Neuronal stem cell (in vitro differentiated cells): Measurements from ENCODE around the gene KIF21B.

ENCODE experiments used
- DNase-seq: peaks from one replicate; pipeline ENCODE4 v3.0.0-alpha.2; 2013; ENCODE audit warnings: low spot score
- H2AFZ ChIP-seq: one replicate; pipeline ENCODE4 v1.6.1; 2013; ENCODE audit warnings: mild to moderate bottlenecking, low read length, inconsistent platforms
- H2AK5ac ChIP-seq: 2 replicates; pipeline ENCODE4 v1.6.1; 2013; ENCODE audit warnings: low read depth, mild to moderate bottlenecking, inconsistent platforms, low read length, moderate library complexity, mixed read lengths
- H2BK120ac ChIP-seq: 2 replicates; pipeline ENCODE4 v1.6.1; 2013; ENCODE audit warnings: low read depth, mild to moderate bottlenecking, inconsistent platforms, low read length, moderate library complexity, mixed read lengths
- H2BK12ac ChIP-seq: one replicate; pipeline ENCODE4 v1.6.1; 2013; ENCODE audit warnings: low read length, inconsistent platforms
- H2BK15ac ChIP-seq: 2 replicates; pipeline ENCODE4 v1.6.1; 2013; ENCODE audit warnings: mild to moderate bottlenecking, low read length, inconsistent platforms, mixed read lengths
- H2BK5ac ChIP-seq: one replicate; pipeline ENCODE4 v1.6.1; 2013; ENCODE audit warnings: inconsistent platforms, mild to moderate bottlenecking, low read length, moderate library complexity
- H3K14ac ChIP-seq: one replicate; pipeline ENCODE4 v1.6.1; 2013; ENCODE audit warnings: low read length, inconsistent platforms
- H3K18ac ChIP-seq: 2 replicates; pipeline ENCODE4 v1.6.1; 2013; ENCODE audit warnings: low read length, inconsistent platforms
- H3K23ac ChIP-seq: 2 replicates; pipeline ENCODE4 v1.6.1; 2013; ENCODE audit warnings: low read depth, mild to moderate bottlenecking, mixed read lengths, low read length, inconsistent platforms; ENCODE audit not compliant: poor library complexity
- H3K27ac ChIP-seq: replicated peaks from 3 replicates; pipeline ENCODE4 v1.5.1; 2013; ENCODE audit warnings: low read length, inconsistent platforms
- H3K27me3 ChIP-seq, 3 experiments: 2 replicates each; pipeline ENCODE4 v1.6.1; 2013; ENCODE audit warnings: low read length in 3 of 3, mild to moderate bottlenecking in 2 of 3, inconsistent platforms in 1 of 3, low read depth in 1 of 3, mixed read lengths in 1 of 3, moderate library complexity in 1 of 3; ENCODE audit not compliant: control insufficient read depth in 3 of 3, insufficient read depth in 3 of 3
- H3K36me3 ChIP-seq, 2 donors: replicated peaks in 1 of 2; 2 replicates each; pipeline ENCODE4 v1.6.1; 2013; ENCODE audit warnings: low read length in 2 of 2; ENCODE audit not compliant: control insufficient read depth in 2 of 2, insufficient read depth in 2 of 2
- H3K4ac ChIP-seq: 2 replicates; pipeline ENCODE4 v1.6.1; 2013; ENCODE audit warnings: inconsistent platforms, mild to moderate bottlenecking, low read length, moderate library complexity
- H3K4me1 ChIP-seq, 2 donors: 1 replicate in 1 of 2; 2 replicates in 1 of 2; pipeline ENCODE4 v1.6.1; 2013; ENCODE audit warnings: low read length in 2 of 2, low read depth in 1 of 2; ENCODE audit not compliant: control insufficient read depth in 2 of 2, insufficient read depth in 1 of 2
- H3K4me2 ChIP-seq: one replicate; pipeline ENCODE4 v1.6.1; 2013; ENCODE audit warnings: mild to moderate bottlenecking, low read length, inconsistent platforms; ENCODE audit not compliant: insufficient read depth, poor library complexity, severe bottlenecking
- H3K4me3 ChIP-seq, 2 donors: 2 replicates each; pipeline ENCODE4 v1.5.1; 2013; ENCODE audit warnings: low read length in 2 of 2, mild to moderate bottlenecking in 2 of 2, inconsistent platforms in 1 of 2, moderate library complexity in 1 of 2
- H3K79me1 ChIP-seq: one replicate; pipeline ENCODE4 v1.6.1; 2013; ENCODE audit warnings: low read depth, mild to moderate bottlenecking, inconsistent platforms, low read length, moderate library complexity
- H3K9ac ChIP-seq: one replicate; pipeline ENCODE4 v1.6.1; 2013; ENCODE audit warnings: mild to moderate bottlenecking, low read depth, low read length, inconsistent platforms; ENCODE audit not compliant: poor library complexity
- H3K9me3 ChIP-seq, 2 donors: replicated peaks in 1 of 2; 2 replicates each; pipeline versions ENCODE3 to v1.6.1; 2013; ENCODE audit warnings: low read length in 2 of 2, mild to moderate bottlenecking in 2 of 2, inconsistent platforms in 1 of 2, low read depth in 1 of 2, mixed read lengths in 1 of 2, moderate library complexity in 1 of 2; ENCODE audit not compliant: control insufficient read depth in 2 of 2, insufficient read depth in 1 of 2
- H4K8ac ChIP-seq: one replicate; pipeline ENCODE4 v1.6.1; 2013; ENCODE audit warnings: low read depth, mild to moderate bottlenecking, inconsistent platforms, low read length, moderate library complexity
- H4K91ac ChIP-seq: one replicate; pipeline ENCODE4 v1.6.1; 2013; ENCODE audit warnings: low read length, low read depth, mild to moderate bottlenecking, inconsistent platforms; ENCODE audit not compliant: poor library complexity
- WGBS, 2 donors: extraction: QIAGEN DNeasy Blood & Tissue Kit; methylation state at CpG; one replicate each; pipeline ENCODE4 v1.1.7; 2013; ENCODE audit warnings: missing lambda C conversion rate in 2 of 2, mixed read lengths in 1 of 2; ENCODE audit not compliant: insufficient read length in 2 of 2, insufficient replicate concordance in 1 of 2; ENCODE audit errors: extremely low coverage in 2 of 2; 5-methylcytosine and 5-hydroxymethylcytosine counted together

The KIF21B gene

GRCh38 chr1:201063145-201063544, 39.6 kb upstream of the KIF21B start:
- no CpG with 5 or more reads among the region's 7 CpGs for WGBS, 2 donors
- DNase-seq = no peak
- Histone ChIP-seq H2BK15ac (no peak overlapping the region), H2BK12ac (no peak overlapping the region), H3K23ac (no peak overlapping the region), H3K4me1 (peaks cover 10 to 22% of the 10 kb centered on the region in 2 donors), H3K9me3 (no peaks in the 10 kb centered on the region), H4K91ac (no peak overlapping the region), H4K8ac (no peak overlapping the region), H3K27ac (no peak overlapping the region), H3K18ac (no peak overlapping the region), H2AK5ac (peak overlapping the region; percentile 4), H3K4me3 (no peak overlapping the region), H2BK5ac (no peak overlapping the region), H3K9ac (no peak overlapping the region), H3K36me3 (no peaks in the 10 kb centered on the region), H2AFZ (no peak overlapping the region), H3K27me3 (peaks cover 0 to 13% (median 0%) of the 10 kb centered on the region in 3 experiments), H3K4ac (no peak overlapping the region), H3K14ac (no peak overlapping the region), H2BK120ac (no peak overlapping the region), H3K4me2 (no peak overlapping the region), H3K79me1 (no peaks in the 10 kb centered on the region)

- H3K23ac ChIP-seq = no peak overlapping the region
- H3K79me1 ChIP-seq = no peaks in the 10 kb centered on the region
- no peak overlapping the region for H2BK120ac ChIP-seq
- no peak overlapping the region for H3K4ac ChIP-seq
- no peak overlapping the region for H3K4me2 ChIP-seq
- H3K9ac ChIP-seq = no peak overlapping the region
- no peak overlapping the region for H3K27ac ChIP-seq
- peak overlapping the region; percentile 17 for H2AK5ac ChIP-seq
- peak overlapping the region; percentile 60 for H4K91ac ChIP-seq
- peak overlapping the region; percentile 47 for H2AFZ ChIP-seq
- peak overlapping the region; percentile 95 for H4K8ac ChIP-seq
- no peak overlapping the region for H3K4me3 ChIP-seq
- no peak overlapping the region for H3K14ac ChIP-seq
- peak overlapping the region; percentile 48 for H2BK5ac ChIP-seq
- H3K18ac ChIP-seq = peak overlapping the region; percentile 91
- peak overlapping the region; percentile 53 for H2BK12ac ChIP-seq
- peaks cover 10 to 22% of the 10 kb centered on the region in 2 donors for H3K4me1 ChIP-seq
- no peaks in the 10 kb centered on the region for H3K9me3 ChIP-seq
- no peaks in the 10 kb centered on the region for H3K36me3 ChIP-seq
- WGBS, 2 donors = no CpG with 5 or more reads among the region's 8 CpGs
- peak; percentile 30 for DNase-seq
- peak overlapping the region; percentile 50 for H2BK15ac ChIP-seq
- peaks cover 0 to 10% (median 0%) of the 10 kb centered on the region in 3 experiments for H3K27me3 ChIP-seq
These were observed 39.1 kb upstream of the KIF21B start for GRCh38 chr1:201062511-201063091.

- H2BK5ac ChIP-seq = peak overlapping the region; percentile 45
- H3K18ac ChIP-seq = peak overlapping the region; percentile 91
- H3K27me3 ChIP-seq = peaks cover 0 to 7% (median 0%) of the 10 kb centered on the region in 3 experiments
- peak overlapping the region; percentile 63 for H2BK15ac ChIP-seq
- H3K4me3 ChIP-seq = no peak overlapping the region
- no peak overlapping the region for H3K4ac ChIP-seq
- H2BK12ac ChIP-seq = peak overlapping the region; percentile 78
- no peaks in the 10 kb centered on the region for H3K36me3 ChIP-seq
- peaks cover 10 to 22% of the 10 kb centered on the region in 2 donors for H3K4me1 ChIP-seq
- peak overlapping the region; percentile 91 for H2AK5ac ChIP-seq
- no peak overlapping the region for H3K4me2 ChIP-seq
- no peaks in the 10 kb centered on the region for H3K9me3 ChIP-seq
- H3K23ac ChIP-seq = peak overlapping the region; percentile 22
- DNase-seq = no peak
- WGBS, 2 donors = no CpG with 5 or more reads among the region's 12 CpGs
- no peak overlapping the region for H2AFZ ChIP-seq
- H3K79me1 ChIP-seq = no peaks in the 10 kb centered on the region
- H3K27ac ChIP-seq = no peak overlapping the region
- H4K8ac ChIP-seq = no peak overlapping the region
- no peak overlapping the region for H3K9ac ChIP-seq
- no peak overlapping the region for H4K91ac ChIP-seq
- H3K14ac ChIP-seq = no peak overlapping the region
- H2BK120ac ChIP-seq = no peak overlapping the region
These were observed 38.4 kb upstream of the KIF21B start for GRCh38 chr1:201061886-201062285.

- no peaks in the 10 kb centered on the region for H3K79me1 ChIP-seq
- no peak overlapping the region for H3K9ac ChIP-seq
These were observed 37.5 kb upstream of the KIF21B start for GRCh38 chr1:201061049-201061448.

More at GRCh38 chr1:201061049-201061448, 37.5 kb upstream of the KIF21B start:
- Histone ChIP-seq H3K4me1 (peaks cover 10 to 22% of the 10 kb centered on the region in 2 donors), H2BK12ac (no peak overlapping the region), H3K18ac (no peak overlapping the region), H3K4me2 (no peak overlapping the region), H4K91ac (peak overlapping the region; percentile 67), H2BK15ac (peak overlapping the region; percentile 49), H3K4me3 (no peak overlapping the region), H3K4ac (no peak overlapping the region), H3K36me3 (no peaks in the 10 kb centered on the region), H3K9me3 (no peaks in the 10 kb centered on the region), H2AFZ (no peak overlapping the region), H2BK120ac (no peak overlapping the region), H3K27me3 (peaks cover 0 to 12% (median 0%) of the 10 kb centered on the region in 3 experiments), H2AK5ac (no peak overlapping the region), H3K27ac (no peak overlapping the region), H4K8ac (no peak overlapping the region), H2BK5ac (peak overlapping the region; percentile 17), H3K23ac (no peak overlapping the region), H3K14ac (peak overlapping the region; percentile 42)
- WGBS, 2 donors = no CpG with 5 or more reads among the region's 4 CpGs
- no peak for DNase-seq
